HepG2 (cell line): ENCODE results near the gene C15orf62. TPM values are rescaled to one million over a fixed set of nuclear protein-coding genes. Genes with fewer than 3 reads are reported as not detected.

Source experiments
- ARNT2 ChIP-seq: sonication (generic); formaldehyde crosslinking; IDR thresholded peaks from 2 replicates; pipeline ENCODE4 v1.8.0; 2022; ENCODE audit warnings: mild to moderate bottlenecking, low read depth, missing genetic modification reagents, moderate library complexity
- HNF4A ChIP-seq: sonication (generic); formaldehyde crosslinking; IDR thresholded peaks from 2 replicates; pipeline ENCODE4 v1.4.0; 2020; ENCODE audit warnings: missing genetic modification reagents
- KDM5B ChIP-seq: sonication (generic); formaldehyde crosslinking; IDR thresholded peaks from 2 replicates; pipeline ENCODE4 v1.4.0; 2020; ENCODE audit warnings: missing genetic modification reagents, mild to moderate bottlenecking, borderline replicate concordance
- MAFG ChIP-seq: sonication (generic); formaldehyde crosslinking; IDR thresholded peaks from 2 replicates; pipeline ENCODE4 v1.5.1; 2020; ENCODE audit warnings: mild to moderate bottlenecking, missing genetic modification reagents
- MED8 ChIP-seq: sonication (generic); formaldehyde crosslinking; IDR thresholded peaks from 2 replicates; pipeline ENCODE4 v1.8.1; 2023; ENCODE audit warnings: mild to moderate bottlenecking, missing genetic modification reagents; ENCODE audit not compliant: insufficient replicate concordance
- MXI1 ChIP-seq: IDR thresholded peaks from 3 replicates; pipeline ENCODE4 v1.6.1; 2012; ENCODE audit warnings: low read depth, low read length, inconsistent platforms, borderline replicate concordance
- NCOR1 ChIP-seq: fragments of 200-600 bp; sonication (generic); IDR thresholded peaks from 2 replicates; pipeline ENCODE4 v1.7.0; 2017; ENCODE audit warnings: antibody characterized with exemption, low read length, borderline replicate concordance
- RCOR2 ChIP-seq: IDR thresholded peaks from 2 replicates; pipeline ENCODE4 v1.6.1; 2016; ENCODE audit warnings: missing biosample characterization, missing genetic modification reagents
- RFXANK ChIP-seq: IDR thresholded peaks from 2 replicates; pipeline ENCODE4 v1.6.1; 2016
- SMAD1 ChIP-seq: sonication (generic); formaldehyde crosslinking; IDR thresholded peaks from 2 replicates; pipeline ENCODE4 v1.4.0; 2020; ENCODE audit warnings: missing genetic modification reagents, low read depth, mild to moderate bottlenecking, borderline replicate concordance
- ZBTB1 ChIP-seq: sonication (generic); formaldehyde crosslinking; IDR thresholded peaks from 2 replicates; pipeline ENCODE4 v1.4.0; 2020; ENCODE audit warnings: missing genetic modification reagents, borderline replicate concordance
- ZFP82 ChIP-seq: sonication (generic); formaldehyde crosslinking; IDR thresholded peaks from 2 replicates; pipeline ENCODE4 v1.5.1; 2020; ENCODE audit warnings: mild to moderate bottlenecking, missing genetic modification reagents, borderline replicate concordance
- ZNF251 ChIP-seq: sonication (generic); formaldehyde crosslinking; IDR thresholded peaks from 2 replicates; pipeline ENCODE4 v1.9.0; 2021; ENCODE audit warnings: mild to moderate bottlenecking, missing genetic modification reagents
- ZNF441 ChIP-seq: sonication (generic); formaldehyde crosslinking; IDR thresholded peaks from 2 replicates; pipeline ENCODE4 v1.7.0; 2021; ENCODE audit warnings: missing genetic modification reagents, borderline replicate concordance
- ZNF607 ChIP-seq: sonication (generic); formaldehyde crosslinking; IDR thresholded peaks from 2 replicates; pipeline ENCODE4 v1.5.1; 2020; ENCODE audit warnings: missing genetic modification reagents, mild to moderate bottlenecking, borderline replicate concordance
- ZNF614 ChIP-seq: IDR thresholded peaks from 2 replicates; pipeline ENCODE4 v1.6.1; 2018; ENCODE audit warnings: missing biosample characterization, missing genetic modification reagents, inconsistent platforms, borderline replicate concordance
- ZNF629 ChIP-seq: sonication (generic); formaldehyde crosslinking; conservative IDR thresholded peaks from 2 replicates; pipeline ENCODE4 v1.5.0; 2020; ENCODE audit warnings: missing genetic modification reagents
- ZNF660 ChIP-seq: sonication (generic); formaldehyde crosslinking; IDR thresholded peaks from 2 replicates; pipeline ENCODE4 v1.5.1; 2020; ENCODE audit warnings: mild to moderate bottlenecking, low read depth, missing genetic modification reagents, borderline replicate concordance
- polyA plus RNA-seq, 8 experiments: library from polyadenylated mRNA; depleted of rRNA in 3 of 8; stranded (reverse) in 7 of 8; unstranded in 1 of 8; fragments of >200 nt; fragmentation: Illumina TruSeq in 4 of 8; extraction: Trizol in 4 of 8; gene quantifications; 2 replicates each; pipeline versions ENCODE4 v1.2.1 to v1.2.3, GENCODE V29; 2011 to 2016; ENCODE audit warnings: low read depth in 4 of 8, missing spikeins in 1 of 8, mixed read lengths in 1 of 8; ENCODE audit not compliant: insufficient read depth in 1 of 8
- total RNA-seq, 5 experiments: library from RNA; depleted of rRNA; stranded (reverse); fragments of >200 nt; fragmentation: Illumina TruSeq; extraction: Trizol; gene quantifications; 2 replicates each; pipeline ENCODE4 v1.2.3, GENCODE V29; 2016; ENCODE audit warnings: low read depth in 1 of 5
- TF ChIP-seq, protein P1 (sequence below): sonication (generic); formaldehyde crosslinking; IDR thresholded peaks from 2 replicates; pipeline ENCODE4 v1.4.0; 2020; ENCODE audit warnings: missing genetic modification reagents, borderline replicate concordance
- TF ChIP-seq, protein P2 (sequence below): sonication (generic); formaldehyde crosslinking; IDR thresholded peaks from 2 replicates; pipeline ENCODE4 v1.4.0; 2020; ENCODE audit warnings: missing genetic modification reagents
- TF ChIP-seq, protein P3 (sequence below): fragments of 450-650 bp; IDR thresholded peaks from 2 replicates; pipeline ENCODE4 v1.6.1; 2017; ENCODE audit warnings: mild to moderate bottlenecking
- TF ChIP-seq, protein P4 (sequence below): sonication (generic); formaldehyde crosslinking; IDR thresholded peaks from 2 replicates; pipeline ENCODE4 v1.8.0; 2023; ENCODE audit warnings: mild to moderate bottlenecking, missing genetic modification reagents
- TF ChIP-seq, protein P5 (sequence below): sonication (generic); formaldehyde crosslinking; IDR thresholded peaks from 2 replicates; pipeline ENCODE4 v1.8.0; 2022; ENCODE audit warnings: missing genetic modification reagents, low read depth, mild to moderate bottlenecking, borderline replicate concordance

C15orf62 gene
- total and polyA plus RNA-seq, 2 of the 13 experiments (the other 11 are each of a cell fraction or from before 2014, with no cell fraction given): 0.51 to 1.1 TPM

DNA sequence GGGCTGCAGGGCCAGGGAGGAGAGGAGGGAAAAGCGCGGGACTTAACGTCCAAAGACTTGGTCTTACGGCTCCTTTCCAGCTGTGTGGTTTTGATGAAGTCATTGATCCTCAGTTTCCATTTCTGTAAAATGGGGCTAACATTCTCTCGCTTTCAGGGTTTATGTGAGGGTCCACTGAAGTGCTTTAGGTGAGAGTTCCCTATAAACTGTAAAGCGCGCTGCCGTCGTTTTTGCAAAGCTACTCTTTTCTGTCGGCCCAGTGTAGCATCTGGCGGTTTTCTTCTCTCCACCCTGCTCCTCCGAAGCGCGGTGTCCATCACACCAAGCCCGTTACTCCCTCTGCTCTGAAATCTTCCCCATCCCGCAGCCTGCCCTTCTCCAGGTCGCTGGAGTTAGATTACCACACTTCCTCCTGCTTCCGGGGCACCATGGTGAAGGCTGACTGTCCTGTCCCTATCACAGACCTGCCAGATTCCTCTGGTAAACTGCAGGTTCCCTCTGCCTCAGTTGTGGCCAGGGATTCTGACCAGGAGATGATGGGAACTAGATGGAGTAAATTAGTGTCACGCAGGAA, 38.2 kb downstream of the C15orf62 start (continued):
- TF ChIP-seq RFXANK (CRISPR knock-in tag) (no peak), ZFP82 (no peak), MED8 (CRISPR knock-in tag) (peak; percentile 32), SMAD1 (CRISPR knock-in tag) (no peak), ARNT2 (CRISPR knock-in tag) (0 out of 2 replicates have a peak, but pooled peaks have one; percentile 8), MXI1 (no peak), ZNF614 (CRISPR knock-in tag) (no peak), NCOR1 (no peak), ZNF251 (CRISPR knock-in tag) (no peak), MAFG (no peak), ZNF660 (CRISPR knock-in tag) (no peak), ZBTB1 (CRISPR knock-in tag) (no peak), HNF4A (CRISPR knock-in tag) (0 out of 2 replicates have a peak, but pooled peaks have one; percentile 0), ZNF629 (CRISPR knock-in tag) (peak; percentile 95), KDM5B (CRISPR knock-in tag) (no peak), RCOR2 (CRISPR knock-in tag) (peak; percentile 47; the same call in 1 of the 2 replicates), ZNF607 (peak; percentile 38; the same call in 1 of the 2 replicates), ZNF441 (CRISPR knock-in tag) (no peak)
- TF ChIP-seq, protein P1, sequence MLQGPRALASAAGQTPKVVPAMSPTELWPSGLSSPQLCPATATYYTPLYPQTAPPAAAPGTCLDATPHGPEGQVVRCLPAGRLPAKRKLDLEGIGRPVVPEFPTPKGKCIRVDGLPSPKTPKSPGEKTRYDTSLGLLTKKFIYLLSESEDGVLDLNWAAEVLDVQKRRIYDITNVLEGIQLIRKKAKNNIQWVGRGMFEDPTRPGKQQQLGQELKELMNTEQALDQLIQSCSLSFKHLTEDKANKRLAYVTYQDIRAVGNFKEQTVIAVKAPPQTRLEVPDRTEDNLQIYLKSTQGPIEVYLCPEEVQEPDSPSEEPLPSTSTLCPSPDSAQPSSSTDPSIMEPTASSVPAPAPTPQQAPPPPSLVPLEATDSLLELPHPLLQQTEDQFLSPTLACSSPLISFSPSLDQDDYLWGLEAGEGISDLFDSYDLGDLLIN (CRISPR knock-in tag): peak; percentile 55; the same call in 1 of the 2 replicates
- TF ChIP-seq, protein P2, sequence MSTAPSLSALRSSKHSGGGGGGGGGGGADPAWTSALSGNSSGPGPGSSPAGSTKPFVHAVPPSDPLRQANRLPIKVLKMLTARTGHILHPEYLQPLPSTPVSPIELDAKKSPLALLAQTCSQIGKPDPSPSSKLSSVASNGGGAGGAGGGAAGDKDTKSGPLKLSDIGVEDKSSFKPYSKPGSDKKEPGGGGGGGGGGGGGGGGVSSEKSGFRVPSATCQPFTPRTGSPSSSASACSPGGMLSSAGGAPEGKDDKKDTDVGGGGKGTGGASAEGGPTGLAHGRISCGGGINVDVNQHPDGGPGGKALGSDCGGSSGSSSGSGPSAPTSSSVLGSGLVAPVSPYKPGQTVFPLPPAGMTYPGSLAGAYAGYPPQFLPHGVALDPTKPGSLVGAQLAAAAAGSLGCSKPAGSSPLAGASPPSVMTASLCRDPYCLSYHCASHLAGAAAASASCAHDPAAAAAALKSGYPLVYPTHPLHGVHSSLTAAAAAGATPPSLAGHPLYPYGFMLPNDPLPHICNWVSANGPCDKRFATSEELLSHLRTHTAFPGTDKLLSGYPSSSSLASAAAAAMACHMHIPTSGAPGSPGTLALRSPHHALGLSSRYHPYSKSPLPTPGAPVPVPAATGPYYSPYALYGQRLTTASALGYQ (CRISPR knock-in tag): no peak
- TF ChIP-seq, protein P3, sequence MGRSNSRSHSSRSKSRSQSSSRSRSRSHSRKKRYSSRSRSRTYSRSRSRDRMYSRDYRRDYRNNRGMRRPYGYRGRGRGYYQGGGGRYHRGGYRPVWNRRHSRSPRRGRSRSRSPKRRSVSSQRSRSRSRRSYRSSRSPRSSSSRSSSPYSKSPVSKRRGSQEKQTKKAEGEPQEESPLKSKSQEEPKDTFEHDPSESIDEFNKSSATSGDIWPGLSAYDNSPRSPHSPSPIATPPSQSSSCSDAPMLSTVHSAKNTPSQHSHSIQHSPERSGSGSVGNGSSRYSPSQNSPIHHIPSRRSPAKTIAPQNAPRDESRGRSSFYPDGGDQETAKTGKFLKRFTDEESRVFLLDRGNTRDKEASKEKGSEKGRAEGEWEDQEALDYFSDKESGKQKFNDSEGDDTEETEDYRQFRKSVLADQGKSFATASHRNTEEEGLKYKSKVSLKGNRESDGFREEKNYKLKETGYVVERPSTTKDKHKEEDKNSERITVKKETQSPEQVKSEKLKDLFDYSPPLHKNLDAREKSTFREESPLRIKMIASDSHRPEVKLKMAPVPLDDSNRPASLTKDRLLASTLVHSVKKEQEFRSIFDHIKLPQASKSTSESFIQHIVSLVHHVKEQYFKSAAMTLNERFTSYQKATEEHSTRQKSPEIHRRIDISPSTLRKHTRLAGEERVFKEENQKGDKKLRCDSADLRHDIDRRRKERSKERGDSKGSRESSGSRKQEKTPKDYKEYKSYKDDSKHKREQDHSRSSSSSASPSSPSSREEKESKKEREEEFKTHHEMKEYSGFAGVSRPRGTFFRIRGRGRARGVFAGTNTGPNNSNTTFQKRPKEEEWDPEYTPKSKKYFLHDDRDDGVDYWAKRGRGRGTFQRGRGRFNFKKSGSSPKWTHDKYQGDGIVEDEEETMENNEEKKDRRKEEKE: no peak
- TF ChIP-seq, protein P4, sequence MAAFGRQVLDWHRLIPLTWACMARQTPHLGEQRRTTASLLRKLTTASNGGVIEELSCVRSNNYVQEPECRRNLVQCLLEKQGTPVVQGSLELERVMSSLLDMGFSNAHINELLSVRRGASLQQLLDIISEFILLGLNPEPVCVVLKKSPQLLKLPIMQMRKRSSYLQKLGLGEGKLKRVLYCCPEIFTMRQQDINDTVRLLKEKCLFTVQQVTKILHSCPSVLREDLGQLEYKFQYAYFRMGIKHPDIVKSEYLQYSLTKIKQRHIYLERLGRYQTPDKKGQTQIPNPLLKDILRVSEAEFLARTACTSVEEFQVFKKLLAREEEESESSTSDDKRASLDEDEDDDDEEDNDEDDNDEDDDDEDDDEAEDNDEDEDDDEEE (CRISPR knock-in tag): no peak
- TF ChIP-seq, protein P5, sequence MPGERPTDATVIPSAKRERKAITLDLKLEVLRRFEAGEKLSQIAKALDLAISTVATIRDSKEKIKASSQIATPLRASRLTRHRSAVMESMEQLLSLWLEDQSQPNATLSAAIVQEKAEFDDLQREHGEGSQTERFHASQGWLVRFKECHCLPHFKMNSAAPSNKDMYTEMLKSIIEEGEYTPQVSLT (CRISPR knock-in tag): no peak
